HG02610 (cell line): ENCODE data around the gene S100A8.

ENCODE experiments used
- ATAC-seq: cut with Tn5 transposase; IDR thresholded peaks from one replicate; pipeline ENCODE4 v1.9.1; 2021; ENCODE audit warnings: mild to moderate bottlenecking, moderate library complexity; ENCODE audit not compliant: unreplicated experiment

The S100A8 gene

GRCh38 chr1:153364156-153364555, 26.7 kb downstream of the S100A8 start:
- ATAC-seq, result no peak

DNA sequence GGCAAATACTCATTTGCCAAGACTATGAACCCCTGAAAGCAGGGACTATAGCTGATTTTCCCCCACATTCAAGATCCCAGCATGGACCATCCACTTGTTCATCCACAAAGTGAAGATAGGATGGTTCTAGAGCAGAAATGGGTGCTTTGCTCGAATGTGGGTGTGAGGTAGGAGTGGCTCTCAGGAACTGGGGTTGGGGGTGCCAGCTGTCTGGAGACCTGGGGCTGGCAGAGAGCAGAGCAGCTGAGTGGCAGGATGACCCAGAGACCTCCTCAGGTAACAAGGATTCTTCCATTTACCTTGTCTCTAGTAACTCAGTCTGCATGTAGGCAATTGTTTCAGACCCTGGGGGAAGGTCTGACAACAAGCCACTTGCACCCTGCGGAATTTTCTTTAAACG, 27.2 kb downstream of the S100A8 start:
- no peak for ATAC-seq

- ATAC-seq, result no peak
Measured at GRCh38 chr1:153362187-153362775, 28.6 kb downstream of the S100A8 start.

DNA sequence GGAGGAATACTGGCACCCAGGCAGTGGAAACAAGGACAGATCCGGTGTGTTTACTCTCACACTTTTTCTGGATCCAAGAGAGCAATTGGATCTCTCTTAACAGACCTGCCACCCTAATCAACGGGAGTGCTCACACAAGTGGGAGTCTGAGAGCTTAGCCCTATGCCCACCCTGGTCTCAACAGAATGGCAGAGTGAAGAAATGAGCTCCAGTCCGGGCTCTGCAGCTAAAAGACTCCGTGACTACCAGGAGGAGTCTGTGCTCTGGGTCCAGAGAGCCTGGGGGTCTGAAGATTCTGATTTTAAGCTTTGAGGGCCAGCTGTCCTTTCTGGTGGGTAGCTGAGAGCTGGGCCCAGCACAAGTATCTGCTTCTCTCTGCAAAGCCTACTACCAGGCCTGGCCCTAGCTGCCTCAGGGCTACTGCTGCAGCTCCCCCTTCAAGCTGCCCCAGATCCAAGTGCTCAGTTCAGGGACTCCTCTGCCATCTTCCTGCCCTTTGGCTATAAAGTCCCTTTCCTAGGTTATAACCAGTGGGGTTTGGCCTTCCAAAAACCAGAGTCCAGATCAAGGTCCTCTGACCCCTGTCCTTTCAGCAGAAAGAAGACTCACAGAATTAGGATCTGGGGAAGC, 29.3 kb downstream of the S100A8 start:
- ATAC-seq, result no peak

DNA sequence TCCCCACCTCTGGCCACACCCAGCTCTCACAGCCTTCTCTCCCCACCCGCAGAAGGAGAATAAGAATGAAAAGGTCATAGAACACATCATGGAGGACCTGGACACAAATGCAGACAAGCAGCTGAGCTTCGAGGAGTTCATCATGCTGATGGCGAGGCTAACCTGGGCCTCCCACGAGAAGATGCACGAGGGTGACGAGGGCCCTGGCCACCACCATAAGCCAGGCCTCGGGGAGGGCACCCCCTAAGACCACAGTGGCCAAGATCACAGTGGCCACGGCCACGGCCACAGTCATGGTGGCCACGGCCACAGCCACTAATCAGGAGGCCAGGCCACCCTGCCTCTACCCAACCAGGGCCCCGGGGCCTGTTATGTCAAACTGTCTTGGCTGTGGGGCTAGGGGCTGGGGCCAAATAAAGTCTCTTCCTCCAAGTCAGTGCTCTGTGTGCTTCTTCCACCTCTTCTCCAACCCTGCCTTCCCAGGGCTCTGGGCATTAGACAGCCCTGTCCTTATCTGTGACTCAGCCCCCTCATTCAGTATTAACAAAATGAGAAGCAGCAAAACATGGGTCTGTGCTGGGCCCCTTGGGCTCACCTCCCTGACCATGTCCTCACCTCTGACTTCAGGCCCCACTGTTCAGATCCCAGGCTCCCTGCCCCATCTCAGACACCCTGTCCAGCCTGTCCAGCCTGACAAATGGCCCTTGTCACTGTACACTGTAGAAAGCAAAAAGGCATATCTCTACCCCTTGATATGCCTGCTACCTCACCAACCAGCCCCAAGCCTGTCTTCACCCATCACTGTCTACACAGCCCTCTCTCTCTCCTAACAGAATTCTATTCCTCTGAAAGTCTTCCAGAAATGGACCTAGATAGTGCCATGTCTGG, 30.0 kb downstream of the S100A8 start:
- ATAC-seq, result no peak

- no peak for ATAC-seq
Measured at GRCh38 chr1:153360190-153360589, 30.7 kb downstream of the S100A8 start.

GRCh38 chr1:153359241-153359640, 31.6 kb downstream of the S100A8 start:
- no peak for ATAC-seq

DNA sequence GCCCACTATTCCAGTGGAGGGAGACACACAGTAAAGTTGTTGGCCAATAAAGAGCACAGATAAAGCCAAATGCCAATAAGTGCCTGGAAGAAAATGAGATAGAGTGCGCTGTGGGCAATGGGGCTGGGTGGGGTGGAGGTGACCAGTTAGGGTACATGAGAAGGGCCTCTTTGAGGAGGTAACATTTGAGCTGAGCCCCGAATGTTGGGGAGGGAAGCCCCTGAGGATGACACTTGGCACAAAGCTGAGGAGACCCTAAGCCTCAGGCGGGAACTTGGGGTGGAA, 32.2 kb downstream of the S100A8 start:
- ATAC-seq, result no peak

- ATAC-seq, result no peak
Measured at GRCh38 chr1:153357853-153358690, 32.8 kb downstream of the S100A8 start, which contains the start of gene S100A9. S100A9 (plus strand) TSS chr1:153357854; CDS start chr1:153358284, 430 bp downstream.

- ATAC-seq, result no peak
Measured at GRCh38 chr1:153357076-153357852, 33.6 kb downstream of the S100A8 start.

DNA sequence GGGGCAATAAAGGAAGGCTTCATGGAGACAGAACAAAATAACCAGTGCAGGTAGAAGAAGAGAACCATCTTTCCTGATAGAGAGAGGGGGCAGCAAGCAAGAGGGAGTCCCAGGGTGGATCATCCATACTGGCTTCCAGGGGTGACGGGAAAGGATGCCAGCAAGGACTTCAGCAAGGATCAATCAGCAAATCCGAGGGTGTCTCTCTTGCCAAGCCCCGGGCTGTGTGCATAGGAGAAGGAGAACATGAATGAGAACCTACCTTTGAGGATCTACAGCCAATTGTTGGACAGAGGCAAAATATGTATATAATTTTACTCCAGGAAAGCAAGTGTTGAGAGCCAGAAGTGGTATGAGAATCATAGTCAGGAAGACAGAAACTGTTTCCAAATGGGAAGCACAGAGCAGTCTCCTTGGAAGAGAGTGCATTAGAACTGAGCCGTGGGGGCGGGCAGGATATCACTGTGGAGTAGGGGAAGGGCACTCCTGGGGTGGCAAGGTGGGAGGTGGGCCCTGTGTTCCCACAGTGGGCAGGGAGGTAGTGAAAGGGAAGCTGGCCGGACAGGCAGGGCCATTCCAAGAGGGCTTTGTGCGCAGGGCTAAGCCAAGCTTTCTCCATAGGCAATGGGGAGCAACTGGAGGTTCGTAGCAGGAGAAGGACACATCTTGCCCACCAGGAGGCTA, 34.3 kb downstream of the S100A8 start:
- no peak for ATAC-seq

GRCh38 chr1:153355445-153356071, 35.3 kb downstream of the S100A8 start:
- ATAC-seq, result no peak

GRCh38 chr1:153354515-153355193, 36.2 kb downstream of the S100A8 start:
- ATAC-seq, result no peak

GRCh38 chr1:153353226-153353947, 37.5 kb downstream of the S100A8 start:
- ATAC-seq, result no peak

DNA sequence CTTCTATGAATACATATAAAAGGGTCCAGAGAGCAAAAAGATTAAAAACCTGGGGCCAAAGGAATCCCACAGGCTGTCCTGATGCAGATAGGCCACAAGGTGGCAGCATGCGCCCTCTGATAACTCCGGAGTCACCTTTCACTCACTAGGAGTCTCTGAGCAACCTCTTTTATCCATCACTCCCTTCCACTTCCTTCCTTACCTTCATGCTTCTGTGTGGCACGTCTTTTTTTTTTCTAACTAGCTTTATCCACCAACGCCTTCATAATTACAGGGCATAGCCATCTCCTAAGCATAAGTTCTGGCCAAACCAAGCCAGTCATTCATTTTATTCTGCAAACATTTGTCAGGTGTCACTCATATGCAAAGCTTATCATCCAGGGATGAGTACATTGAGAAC, 38.4 kb downstream of the S100A8 start:
- ATAC-seq, result no peak

DNA sequence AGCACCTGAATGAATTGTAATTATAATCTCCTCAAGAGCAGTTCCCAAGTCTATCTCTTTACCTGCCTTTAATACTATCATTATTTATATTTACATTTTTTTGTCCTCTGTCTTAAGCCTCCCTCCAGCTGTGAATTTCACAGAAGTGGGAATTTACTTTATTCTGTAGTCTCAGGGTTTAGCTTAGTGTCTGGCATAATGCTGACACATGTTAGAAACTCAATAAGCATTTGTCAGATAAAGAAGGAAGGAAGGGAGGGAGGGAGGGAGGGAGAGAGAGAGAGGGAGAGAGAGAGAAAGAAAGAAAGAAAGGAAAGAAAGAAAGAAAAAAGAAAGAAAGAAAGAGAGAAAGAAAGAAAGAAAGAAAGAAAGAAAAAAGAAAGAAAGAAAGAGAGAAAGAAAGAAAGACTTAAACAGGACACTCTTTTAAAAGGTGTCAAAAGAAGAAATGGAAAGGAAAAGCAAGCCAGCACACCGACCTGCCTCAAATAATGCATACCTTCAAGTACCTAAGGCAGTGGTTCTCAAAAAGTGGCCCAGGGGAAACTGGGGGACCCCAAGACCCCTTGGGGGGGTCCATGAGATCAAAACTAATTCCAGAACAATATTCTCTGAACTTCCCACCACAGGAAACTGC, 40.4 kb downstream of the S100A8 start:
- no peak for ATAC-seq
